NOMO-1 (cell line): ENCODE measurements around the gene TEX101.

ENCODE experiments used
- DNase-seq, 2 experiments: peaks; one replicate each; lab custom pipeline; 2025; ENCODE audit not compliant: unreplicated experiment in 2 of 2; lab: John Stamatoyannopoulos, UW

TEX101 gene

GRCh38 chr19:43445426-43445825, 30.7 kb downstream of the TEX101 start:
- no peak for DNase-seq

GRCh38 chr19:43446746-43447489, 32.2 kb downstream of the TEX101 start:
- DNase-seq: peak in 1 of 2 experiments; percentile 75

GRCh38 chr19:43447655-43448054, 33.0 kb downstream of the TEX101 start:
- no peak for DNase-seq

- no peak for DNase-seq
Measured at GRCh38 chr19:43450545-43450997, 35.9 kb downstream of the TEX101 start.

- no peak for DNase-seq
Measured at GRCh38 chr19:43452582-43452981, 37.9 kb downstream of the TEX101 start.

- no peak for DNase-seq
Measured at GRCh38 chr19:43454031-43454430, 39.3 kb downstream of the TEX101 start.

- peak; percentile 27 to 63 for DNase-seq
Measured at GRCh38 chr19:43455321-43456113, 40.8 kb downstream of the TEX101 start.

- DNase-seq: no peak
Measured at GRCh38 chr19:43457809-43458208, 43.1 kb downstream of the TEX101 start.

- DNase-seq: no peak
Measured at GRCh38 chr19:43460362-43461016, 45.8 kb downstream of the TEX101 start.

GRCh38 chr19:43461303-43461702, 46.6 kb downstream of the TEX101 start:
- no peak for DNase-seq

GRCh38 chr19:43462383-43462782, 47.7 kb downstream of the TEX101 start:
- no peak for DNase-seq

- DNase-seq: no peak
Measured at GRCh38 chr19:43462785-43463380, 48.2 kb downstream of the TEX101 start.

GRCh38 chr19:43463381-43464133, 48.9 kb downstream of the TEX101 start:
- peak; percentile 94 to 96 for DNase-seq

- DNase-seq: no peak
Measured at GRCh38 chr19:43464134-43464775, 49.6 kb downstream of the TEX101 start.

GRCh38 chr19:43465468-43466120, 50.9 kb downstream of the TEX101 start, which contains the start of gene LYPD3:
TSS of gene LYPD3 (minus strand) at chr19:43465608. CDS start at chr19:43465571, 37 bp downstream.
- no peak for DNase-seq

- no peak for DNase-seq
Measured at GRCh38 chr19:43466793-43467192, 52.1 kb downstream of the TEX101 start.

GRCh38 chr19:43467276-43467675, 52.6 kb downstream of the TEX101 start:
- DNase-seq: no peak

GRCh38 chr19:43467730-43468129, 53.0 kb downstream of the TEX101 start:
- peak in 1 of 2 experiments; percentile 23 for DNase-seq
